BJ (cell line): ENCODE results near the gene TCF4. TPM values are rescaled to one million over a fixed set of nuclear protein-coding genes. Genes with fewer than 3 reads are reported as not detected.

ENCODE experiments used
- CTCF ChIA-PET: fragments of 350-600 bp; formaldehyde crosslinking; extraction: SDS; loops from one replicate; lab custom pipeline; 2021; ENCODE audit warnings: antibody characterized with exemption, inconsistent platforms; lab: Yijun Ruan, JAX
- POLR2A ChIA-PET: fragments of 300-600 bp; sonication (Branson Sonifier 250); formaldehyde crosslinking; extraction: SDS; loops from one replicate; lab custom pipeline; 2021; ENCODE audit warnings: antibody characterized with exemption; lab: Charles Lee
- DNase-seq: peaks from one replicate; pipeline ENCODE4 v3.0.0-alpha.2; 2011; ENCODE audit warnings: low read depth
- H3K27me3 ChIP-seq: 2 replicates; pipeline ENCODE4 v1.6.0; 2011; ENCODE audit warnings: low read length; ENCODE audit not compliant: control insufficient read depth, insufficient read depth
- H3K36me3 ChIP-seq: 2 replicates; pipeline ENCODE4 v1.5.1; 2011; ENCODE audit warnings: low read length; ENCODE audit not compliant: control insufficient read depth, insufficient read depth
- H3K4me3 ChIP-seq: 2 replicates; pipeline ENCODE4 v1.5.1; 2011; ENCODE audit warnings: low read depth, mild to moderate bottlenecking, control low read depth, low read length
- polyA plus RNA-seq: library from polyadenylated mRNA; depleted of rRNA; stranded (reverse); fragments of >200 nt; gene quantifications from 2 replicates; pipeline ENCODE4 v1.2.3, GENCODE V29; 2011
- TF ChIP-seq, protein P1 (sequence below): IDR thresholded peaks from 2 replicates; pipeline ENCODE4 v1.5.1; 2011; ENCODE audit warnings: low read depth, mild to moderate bottlenecking, control low read depth, inconsistent platforms, low read length, moderate library complexity; ENCODE audit not compliant: insufficient read depth

The TCF4 gene
- polyA plus RNA-seq, 1 experiment, result 65.8 TPM

DNA sequence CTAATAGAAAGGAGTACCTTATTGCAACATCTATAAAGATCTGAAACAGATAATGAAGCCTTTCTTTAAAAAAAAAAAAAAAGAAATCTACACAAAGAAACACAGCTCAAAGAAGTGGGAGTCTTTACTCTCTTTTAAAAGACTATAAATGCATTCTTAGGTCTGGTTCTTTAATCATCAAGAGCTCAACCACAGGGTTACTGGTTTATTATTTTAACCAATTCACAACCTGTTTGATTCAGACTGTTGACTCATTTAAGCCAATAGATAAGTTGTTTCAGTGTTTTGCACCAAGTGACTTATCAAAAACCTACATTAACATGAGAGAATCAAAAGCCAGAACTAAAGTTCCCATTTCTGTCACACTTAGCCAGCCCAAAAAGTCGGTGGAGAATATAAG lies 93.1 kb downstream of the TCF4 start:
- no peaks in the 10 kb centered on the region for H3K36me3 ChIP-seq
- H3K27me3 ChIP-seq, result no peaks in the 10 kb centered on the region
- no peak for DNase-seq
- H3K4me3 ChIP-seq, result no peak overlapping the region
- TF ChIP-seq, protein P1, sequence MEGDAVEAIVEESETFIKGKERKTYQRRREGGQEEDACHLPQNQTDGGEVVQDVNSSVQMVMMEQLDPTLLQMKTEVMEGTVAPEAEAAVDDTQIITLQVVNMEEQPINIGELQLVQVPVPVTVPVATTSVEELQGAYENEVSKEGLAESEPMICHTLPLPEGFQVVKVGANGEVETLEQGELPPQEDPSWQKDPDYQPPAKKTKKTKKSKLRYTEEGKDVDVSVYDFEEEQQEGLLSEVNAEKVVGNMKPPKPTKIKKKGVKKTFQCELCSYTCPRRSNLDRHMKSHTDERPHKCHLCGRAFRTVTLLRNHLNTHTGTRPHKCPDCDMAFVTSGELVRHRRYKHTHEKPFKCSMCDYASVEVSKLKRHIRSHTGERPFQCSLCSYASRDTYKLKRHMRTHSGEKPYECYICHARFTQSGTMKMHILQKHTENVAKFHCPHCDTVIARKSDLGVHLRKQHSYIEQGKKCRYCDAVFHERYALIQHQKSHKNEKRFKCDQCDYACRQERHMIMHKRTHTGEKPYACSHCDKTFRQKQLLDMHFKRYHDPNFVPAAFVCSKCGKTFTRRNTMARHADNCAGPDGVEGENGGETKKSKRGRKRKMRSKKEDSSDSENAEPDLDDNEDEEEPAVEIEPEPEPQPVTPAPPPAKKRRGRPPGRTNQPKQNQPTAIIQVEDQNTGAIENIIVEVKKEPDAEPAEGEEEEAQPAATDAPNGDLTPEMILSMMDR, result no peak
- POLR2A ChIA-PET, result interaction anchor here (0.6 kb wide), 1 partner anchor 95 kb away, joined by 5 read pairs; no protein-coding TSS in a partner anchor
- CTCF ChIA-PET, result interaction anchor here (0.6 to 1.3 kb wide), 2 partner anchors 10 to 297 kb away, joined by 3 to 4 read pairs; no protein-coding TSS in a partner anchor

DNA sequence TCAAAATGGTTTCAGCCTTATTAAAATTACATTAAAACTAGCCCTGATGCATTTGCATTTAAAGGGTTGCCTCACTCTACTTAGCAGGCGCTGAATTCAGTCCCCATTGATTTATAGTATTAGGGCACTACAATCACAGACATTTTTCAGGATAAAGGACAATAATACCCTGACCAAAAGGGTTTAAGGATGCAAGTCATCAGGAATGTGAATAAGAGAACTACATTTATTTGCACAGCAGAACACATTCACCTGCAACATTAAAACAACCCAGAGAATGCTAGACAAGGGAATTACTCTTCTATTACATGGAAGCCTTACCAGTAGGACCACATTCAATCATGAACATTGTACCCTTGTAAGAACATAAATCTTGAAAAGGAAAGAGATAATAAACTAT lies 93.6 kb downstream of the TCF4 start:
- H3K36me3 ChIP-seq, result no peaks in the 10 kb centered on the region
- POLR2A ChIA-PET, result interaction anchor here (0.6 kb wide), 1 partner anchor 303 kb away, joined by 3 read pairs; no protein-coding TSS in a partner anchor
- DNase-seq, result no peak
- TF ChIP-seq, protein P1, result no peak
- no peaks in the 10 kb centered on the region for H3K27me3 ChIP-seq
- CTCF ChIA-PET, result interaction anchor here (1.3 kb wide), 1 partner anchor 9 kb away, joined by 4 read pairs; no protein-coding TSS in a partner anchor
- H3K4me3 ChIP-seq, result no peak overlapping the region

DNA sequence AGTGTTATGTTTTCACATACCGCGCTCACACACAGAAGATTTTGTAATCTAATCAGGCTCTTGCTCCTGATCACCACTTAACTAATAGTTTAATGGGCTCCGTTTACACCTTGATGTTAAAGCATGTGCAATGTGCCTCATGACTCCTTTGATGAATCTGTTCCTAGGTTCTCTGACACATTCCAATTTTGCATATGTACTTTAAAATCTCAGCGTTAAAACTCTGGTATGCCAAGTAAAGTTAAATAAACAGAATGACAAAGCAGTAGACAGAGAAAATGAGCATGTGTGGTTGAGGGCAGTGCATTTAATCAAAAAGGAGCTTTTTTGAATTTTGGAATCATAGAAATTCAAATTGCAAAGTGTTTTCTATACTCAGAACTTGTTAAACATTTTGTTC lies 96.4 kb downstream of the TCF4 start:
- ChIA-PET POLR2A (no interaction called here), CTCF (interaction anchor here (1.4 kb wide), 1 partner anchor 14 kb away, joined by 3 read pairs; no protein-coding TSS in a partner anchor)
- H3K36me3 ChIP-seq, result no peaks in the 10 kb centered on the region
- H3K27me3 ChIP-seq, result no peaks in the 10 kb centered on the region
- DNase-seq, result no peak
- no peak overlapping the region for H3K4me3 ChIP-seq
- TF ChIP-seq, protein P1, result no peak

DNA sequence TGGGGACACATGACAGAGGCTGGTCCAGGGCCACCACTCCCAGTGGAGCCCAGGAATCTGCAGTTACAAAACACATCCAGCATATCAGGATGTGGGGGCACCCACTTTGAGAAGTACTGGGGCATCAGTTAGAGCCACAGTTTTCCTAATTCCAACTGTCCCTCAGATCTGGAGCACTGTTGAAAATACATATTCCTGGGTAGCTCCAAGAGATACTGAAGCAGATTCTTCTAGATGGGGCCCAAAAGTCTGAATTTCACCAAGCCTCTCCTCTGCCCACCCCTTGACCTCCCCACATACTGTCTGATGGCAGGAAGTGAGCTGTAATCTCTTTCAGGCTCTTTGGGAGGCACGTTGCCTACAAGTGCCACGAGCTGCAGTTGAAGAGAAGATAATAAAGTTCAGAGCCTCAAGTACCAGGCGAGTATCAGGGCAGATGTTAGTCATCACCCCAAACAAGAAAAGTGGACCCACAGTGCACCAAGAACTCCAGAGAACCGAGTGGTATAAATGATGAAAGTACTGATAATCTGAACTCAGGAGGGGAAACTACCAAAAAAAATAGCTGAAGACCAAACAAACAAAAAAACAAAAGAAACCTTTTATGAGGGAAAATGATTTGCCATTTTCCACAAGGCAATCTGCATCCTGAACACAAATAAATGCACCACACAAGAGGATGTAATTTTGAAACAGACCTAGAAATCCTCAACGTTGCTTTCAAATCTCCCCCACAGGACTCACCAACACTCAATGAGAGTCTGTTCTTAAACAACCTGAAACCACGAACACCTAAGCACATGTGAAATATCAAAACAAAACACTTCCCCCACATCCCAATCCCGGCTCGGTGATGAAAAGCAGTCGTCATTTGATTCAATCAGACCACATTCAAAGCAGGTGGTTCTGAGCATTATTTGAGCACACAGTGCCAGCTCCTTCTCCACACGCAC lies 98.7 kb downstream of the TCF4 start:
- Histone ChIP-seq H3K27me3 (no peaks in the 10 kb centered on the region), H3K4me3 (no peak overlapping the region), H3K36me3 (no peaks in the 10 kb centered on the region)
- no peak for DNase-seq
- CTCF ChIA-PET, result interaction anchor here (0.8 to 1.8 kb wide), 2 partner anchors 9 to 11 kb away, joined by 3 to 5 read pairs; no protein-coding TSS in a partner anchor
- POLR2A ChIA-PET, result no interaction called here
- TF ChIP-seq, protein P1, result no peak

DNA sequence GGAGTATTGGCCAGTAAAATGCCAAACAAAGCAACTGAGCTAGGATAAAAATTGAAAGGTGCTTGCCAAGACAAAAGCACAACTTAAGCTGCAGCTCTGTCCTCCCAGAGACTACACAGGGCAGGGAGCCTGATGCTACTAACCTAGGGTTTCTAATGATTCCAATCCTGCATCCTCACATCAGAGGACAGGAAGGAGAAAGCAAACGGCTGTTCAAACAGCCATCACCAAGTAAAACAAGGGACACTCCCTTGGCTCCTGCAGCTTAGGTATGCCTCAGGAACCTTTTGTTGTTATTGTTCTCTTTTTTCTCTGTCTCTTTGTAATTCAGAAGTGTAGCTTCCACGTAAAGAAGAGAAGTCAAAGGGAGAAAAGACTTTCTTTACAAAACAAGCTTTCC lies 99.5 kb downstream of the TCF4 start:
- ChIA-PET CTCF (interaction anchor here (1.8 kb wide), 1 partner anchor 10 kb away, joined by 5 read pairs; no protein-coding TSS in a partner anchor), POLR2A (interaction anchor here (0.7 kb wide), 1 partner anchor 12 kb away, joined by 4 read pairs; no protein-coding TSS in a partner anchor)
- DNase-seq, result no peak
- Histone ChIP-seq H3K27me3 (no peaks in the 10 kb centered on the region), H3K36me3 (no peaks in the 10 kb centered on the region), H3K4me3 (no peak overlapping the region)
- TF ChIP-seq, protein P1, result no peak
